Measurements from ENCODE around the gene CERS4.
"Not testable (repeated sequence)": the region's sequence is repeated elsewhere in the genome, so short reads cannot be mapped to it uniquely, and the experiment has no call there.

Gene CERS4

DNA sequence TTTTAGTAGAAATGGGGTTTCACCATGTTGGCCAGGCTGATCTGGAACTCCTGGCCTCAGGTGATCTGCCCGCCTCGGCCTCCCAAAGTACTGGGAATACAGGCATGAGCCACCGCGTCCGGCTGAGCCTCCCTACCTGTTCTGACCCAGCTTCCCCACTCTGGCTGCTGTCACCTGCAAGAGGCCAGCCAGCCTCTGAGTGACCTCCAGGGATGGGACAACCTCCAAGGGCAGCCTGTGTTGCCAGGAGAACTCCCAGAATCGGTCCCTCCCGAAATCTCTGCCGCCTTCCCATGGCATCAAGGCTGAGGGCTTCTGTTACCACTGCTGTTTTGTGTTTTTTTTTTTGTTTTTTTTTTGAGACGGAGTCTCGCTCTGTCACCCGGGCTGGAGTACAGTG is 11.3 kb downstream of the CERS4 start:
- H3K4me3 ChIP-seq (ENCODE audit: low read depth, low read length), result no peak overlapping the region
- TF ChIP-seq, protein P1, sequence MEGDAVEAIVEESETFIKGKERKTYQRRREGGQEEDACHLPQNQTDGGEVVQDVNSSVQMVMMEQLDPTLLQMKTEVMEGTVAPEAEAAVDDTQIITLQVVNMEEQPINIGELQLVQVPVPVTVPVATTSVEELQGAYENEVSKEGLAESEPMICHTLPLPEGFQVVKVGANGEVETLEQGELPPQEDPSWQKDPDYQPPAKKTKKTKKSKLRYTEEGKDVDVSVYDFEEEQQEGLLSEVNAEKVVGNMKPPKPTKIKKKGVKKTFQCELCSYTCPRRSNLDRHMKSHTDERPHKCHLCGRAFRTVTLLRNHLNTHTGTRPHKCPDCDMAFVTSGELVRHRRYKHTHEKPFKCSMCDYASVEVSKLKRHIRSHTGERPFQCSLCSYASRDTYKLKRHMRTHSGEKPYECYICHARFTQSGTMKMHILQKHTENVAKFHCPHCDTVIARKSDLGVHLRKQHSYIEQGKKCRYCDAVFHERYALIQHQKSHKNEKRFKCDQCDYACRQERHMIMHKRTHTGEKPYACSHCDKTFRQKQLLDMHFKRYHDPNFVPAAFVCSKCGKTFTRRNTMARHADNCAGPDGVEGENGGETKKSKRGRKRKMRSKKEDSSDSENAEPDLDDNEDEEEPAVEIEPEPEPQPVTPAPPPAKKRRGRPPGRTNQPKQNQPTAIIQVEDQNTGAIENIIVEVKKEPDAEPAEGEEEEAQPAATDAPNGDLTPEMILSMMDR (IDR thresholded peaks at IDR 0.05; ENCODE audit: borderline replicate concordance, insufficient read depth, low read depth, low read length), result no peak

DNA sequence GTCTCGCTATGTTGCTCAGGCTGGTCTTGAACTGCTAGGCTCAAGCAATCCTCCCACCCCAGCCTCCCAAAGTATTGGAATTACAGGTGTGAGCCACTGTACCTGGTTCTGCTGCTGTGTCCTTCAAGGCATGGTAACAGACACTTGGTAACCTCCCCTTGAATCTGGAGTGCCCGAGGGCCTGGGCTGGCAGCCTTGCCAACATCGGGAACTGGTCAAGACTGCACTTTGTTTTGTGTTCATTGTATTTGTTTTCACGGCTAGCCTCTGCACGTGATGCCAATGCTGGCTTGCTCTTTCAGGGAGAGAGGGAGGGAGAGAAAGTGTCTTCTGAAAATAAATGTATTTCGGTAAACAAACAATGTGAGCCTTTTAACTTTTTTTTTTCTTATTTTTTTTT is 12.0 kb downstream of the CERS4 start:
- H3K4me3 ChIP-seq (ENCODE audit: low read depth, low read length), result no peak overlapping the region
- TF ChIP-seq, protein P1 (IDR thresholded peaks at IDR 0.05; ENCODE audit: borderline replicate concordance, insufficient read depth, low read depth, low read length), result no peak

DNA sequence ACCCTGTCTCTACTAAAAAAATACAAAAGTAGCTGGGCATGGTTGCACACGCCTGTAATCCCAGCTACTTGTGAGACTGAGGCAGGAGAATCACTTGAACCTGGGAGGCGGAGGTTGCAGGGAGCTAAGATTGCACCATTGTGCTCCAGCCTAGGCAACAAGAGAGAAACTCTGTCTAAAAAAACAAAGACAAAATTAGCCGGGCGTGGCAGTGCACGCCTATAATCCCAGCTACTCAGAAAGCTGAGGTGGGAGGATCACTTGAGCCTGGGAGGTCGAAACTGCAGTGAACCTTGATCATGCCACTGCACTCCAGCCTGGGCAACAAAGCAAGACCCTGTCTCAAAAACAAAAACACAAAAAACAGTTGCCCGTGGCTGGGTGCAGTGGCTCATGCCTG is 14.3 kb downstream of the CERS4 start:
- H3K4me3 ChIP-seq (ENCODE audit: low read depth, low read length), result not testable (repeated sequence)

DNA sequence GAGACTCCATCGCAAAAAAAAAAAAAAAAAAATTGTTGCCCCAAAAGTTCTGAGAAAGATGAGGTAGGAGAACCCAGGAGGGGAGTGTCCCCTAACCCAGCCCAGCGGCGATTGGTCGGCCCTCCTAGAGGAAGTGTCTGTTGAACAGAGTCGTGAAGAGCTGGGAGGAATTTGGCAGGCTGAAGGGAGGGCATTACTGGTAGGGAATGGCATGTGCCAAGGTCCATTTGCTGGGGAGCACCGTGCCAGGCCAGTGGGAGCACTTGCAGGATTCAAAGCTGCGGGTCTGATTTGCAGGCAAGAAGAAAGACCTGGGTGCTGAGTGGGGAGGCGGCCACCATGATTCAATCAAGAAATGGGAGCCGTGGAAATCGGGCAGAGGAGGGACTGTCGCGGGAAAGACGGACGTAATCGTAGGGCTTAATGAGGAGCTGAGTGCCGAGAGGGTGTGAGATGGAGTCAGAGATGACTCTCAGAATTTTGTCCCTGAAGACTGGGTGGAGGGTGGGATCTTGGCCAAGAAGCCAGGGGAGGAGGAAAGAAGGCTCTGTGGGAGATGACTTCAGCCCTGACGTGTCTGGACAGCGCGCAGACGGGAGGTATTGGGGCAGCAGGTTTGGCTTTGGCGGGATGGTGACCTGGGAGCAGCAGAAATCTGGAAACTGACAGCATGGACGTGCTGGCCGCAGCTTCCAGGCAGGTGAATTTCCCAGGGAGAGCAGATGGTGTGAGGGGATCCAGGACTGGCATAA is 15.4 kb downstream of the CERS4 start:
- H3K4me3 ChIP-seq (ENCODE audit: low read depth, low read length), result no peak overlapping the region
- TF ChIP-seq, protein P1 (IDR thresholded peaks at IDR 0.05; ENCODE audit: borderline replicate concordance, insufficient read depth, low read depth, low read length), result no peak

DNA sequence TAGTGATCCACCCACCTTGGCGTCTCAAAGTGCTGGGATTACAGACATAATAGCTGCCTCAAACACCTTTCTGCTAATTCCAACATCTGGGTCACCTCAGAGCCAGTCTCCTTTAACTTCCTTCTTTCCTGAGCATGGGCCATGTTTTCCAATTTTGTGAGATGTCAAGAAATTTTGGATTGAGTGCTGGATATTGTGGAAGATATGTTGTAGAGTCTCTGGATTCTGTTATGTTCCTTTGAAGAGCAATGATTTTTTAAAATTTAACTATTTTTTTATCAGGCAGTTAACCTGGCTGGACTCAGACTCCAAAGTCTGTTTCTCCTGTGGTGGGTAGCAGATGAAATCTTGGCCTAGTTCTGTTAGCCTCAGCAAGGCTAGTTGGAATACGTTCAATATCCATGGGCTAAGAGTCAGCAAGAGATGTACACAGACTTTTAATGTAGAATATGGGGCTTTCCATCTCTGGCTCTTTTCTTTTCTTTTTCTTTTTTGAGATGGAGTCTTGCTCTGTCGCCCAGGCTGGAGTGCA is 22.0 kb downstream of the CERS4 start:
- TF ChIP-seq, protein P1 (IDR thresholded peaks at IDR 0.05; ENCODE audit: borderline replicate concordance, insufficient read depth, low read depth, low read length), result no peak
- H3K4me3 ChIP-seq (ENCODE audit: low read depth, low read length), result no peak overlapping the region

DNA sequence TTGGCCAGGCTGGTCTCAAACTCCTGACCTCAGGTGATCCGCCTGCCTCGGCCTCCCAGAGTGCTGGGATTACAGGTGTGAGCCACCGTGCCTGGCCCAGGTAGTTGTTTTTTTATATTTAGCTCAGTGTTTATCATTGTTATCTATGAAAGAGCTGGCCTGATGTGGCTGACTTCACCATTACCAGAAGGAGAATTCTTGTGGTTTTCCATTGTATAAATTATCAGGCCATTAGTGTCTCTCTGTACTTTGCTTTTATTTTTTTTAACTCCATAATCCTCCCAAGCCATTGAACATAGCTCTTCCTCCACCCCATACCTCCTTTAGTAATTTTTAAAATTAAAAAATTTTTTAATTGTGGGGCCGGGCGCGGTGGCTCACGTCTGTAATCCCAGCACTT is 24.2 kb downstream of the CERS4 start:
- TF ChIP-seq, protein P1 (IDR thresholded peaks at IDR 0.05; ENCODE audit: borderline replicate concordance, insufficient read depth, low read depth, low read length), result no peak
- H3K4me3 ChIP-seq (ENCODE audit: low read depth, low read length), result no peak overlapping the region

DNA sequence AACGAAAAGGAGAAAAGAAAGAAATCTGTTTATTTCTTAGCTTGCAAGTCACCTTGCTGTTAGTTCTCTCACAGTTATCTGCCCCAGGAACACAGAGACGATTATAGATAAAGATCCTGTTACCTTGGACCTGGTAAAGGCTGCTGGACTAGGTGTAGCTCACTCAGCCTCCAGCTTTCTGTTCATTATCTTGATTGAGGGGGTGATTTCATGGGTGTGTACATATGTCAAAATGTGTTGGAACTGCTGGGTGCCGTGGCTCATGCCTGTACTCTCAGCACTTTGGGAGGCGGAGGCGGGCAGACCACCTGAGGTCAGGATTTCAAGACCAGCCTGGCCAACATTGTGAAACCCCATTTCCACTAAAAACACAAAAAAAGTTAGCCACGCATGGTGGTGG is 27.9 kb downstream of the CERS4 start:
- H3K4me3 ChIP-seq (ENCODE audit: low read depth, low read length), result no peak overlapping the region
- TF ChIP-seq, protein P1 (IDR thresholded peaks at IDR 0.05; ENCODE audit: borderline replicate concordance, insufficient read depth, low read depth, low read length), result no peak

All from GM12875 (cell line).